ENCODE results near the gene SLIT3. TPM values are rescaled to one million over a fixed set of nuclear protein-coding genes. Genes with fewer than 3 reads are reported as not detected.

Gene SLIT3
- total RNA-seq, 1 donor from 2014 or later = 31.8 TPM

DNA sequence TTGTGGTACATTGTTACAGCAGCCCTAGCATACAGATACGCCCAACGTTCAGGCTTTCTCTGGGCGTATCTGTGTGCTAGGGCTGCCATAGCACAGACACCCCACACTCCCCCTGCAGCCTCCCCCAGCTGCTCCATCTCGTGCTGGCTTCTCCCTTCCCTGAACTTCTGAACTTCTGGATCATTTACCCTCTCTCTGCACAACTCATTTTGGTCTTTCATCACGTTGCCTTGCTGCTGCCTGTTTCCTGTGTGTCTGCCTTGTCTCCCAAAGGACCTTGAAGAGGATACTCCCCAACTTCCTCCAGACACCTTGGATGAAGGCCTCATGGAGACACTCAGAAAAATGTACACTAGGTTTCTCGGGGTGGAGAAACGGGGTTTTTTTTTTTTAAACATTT, 37.3 kb downstream of the SLIT3 start:
- no peak overlapping the region for H3K4me3 Mint-ChIP-seq (ENCODE audit: unreplicated experiment)
- peaks cover 14% of the 10 kb centered on the region for H3K4me1 Mint-ChIP-seq (ENCODE audit: unreplicated experiment)
- no peak for DNase-seq (ENCODE audit: extremely low spot score, unreplicated experiment)
- TF ChIP-seq, protein P1, sequence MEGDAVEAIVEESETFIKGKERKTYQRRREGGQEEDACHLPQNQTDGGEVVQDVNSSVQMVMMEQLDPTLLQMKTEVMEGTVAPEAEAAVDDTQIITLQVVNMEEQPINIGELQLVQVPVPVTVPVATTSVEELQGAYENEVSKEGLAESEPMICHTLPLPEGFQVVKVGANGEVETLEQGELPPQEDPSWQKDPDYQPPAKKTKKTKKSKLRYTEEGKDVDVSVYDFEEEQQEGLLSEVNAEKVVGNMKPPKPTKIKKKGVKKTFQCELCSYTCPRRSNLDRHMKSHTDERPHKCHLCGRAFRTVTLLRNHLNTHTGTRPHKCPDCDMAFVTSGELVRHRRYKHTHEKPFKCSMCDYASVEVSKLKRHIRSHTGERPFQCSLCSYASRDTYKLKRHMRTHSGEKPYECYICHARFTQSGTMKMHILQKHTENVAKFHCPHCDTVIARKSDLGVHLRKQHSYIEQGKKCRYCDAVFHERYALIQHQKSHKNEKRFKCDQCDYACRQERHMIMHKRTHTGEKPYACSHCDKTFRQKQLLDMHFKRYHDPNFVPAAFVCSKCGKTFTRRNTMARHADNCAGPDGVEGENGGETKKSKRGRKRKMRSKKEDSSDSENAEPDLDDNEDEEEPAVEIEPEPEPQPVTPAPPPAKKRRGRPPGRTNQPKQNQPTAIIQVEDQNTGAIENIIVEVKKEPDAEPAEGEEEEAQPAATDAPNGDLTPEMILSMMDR (IDR thresholded peaks at IDR 0.05) = no peak
- H3K9me3 Mint-ChIP-seq (ENCODE audit: unreplicated experiment) = no peaks in the 10 kb centered on the region
- H3K27me3 Mint-ChIP-seq (ENCODE audit: unreplicated experiment) = no peaks in the 10 kb centered on the region
- no peaks in the 10 kb centered on the region for H3K36me3 Mint-ChIP-seq (ENCODE audit: unreplicated experiment)
- no peak overlapping the region for H3K27ac Mint-ChIP-seq (ENCODE audit: unreplicated experiment)

DNA sequence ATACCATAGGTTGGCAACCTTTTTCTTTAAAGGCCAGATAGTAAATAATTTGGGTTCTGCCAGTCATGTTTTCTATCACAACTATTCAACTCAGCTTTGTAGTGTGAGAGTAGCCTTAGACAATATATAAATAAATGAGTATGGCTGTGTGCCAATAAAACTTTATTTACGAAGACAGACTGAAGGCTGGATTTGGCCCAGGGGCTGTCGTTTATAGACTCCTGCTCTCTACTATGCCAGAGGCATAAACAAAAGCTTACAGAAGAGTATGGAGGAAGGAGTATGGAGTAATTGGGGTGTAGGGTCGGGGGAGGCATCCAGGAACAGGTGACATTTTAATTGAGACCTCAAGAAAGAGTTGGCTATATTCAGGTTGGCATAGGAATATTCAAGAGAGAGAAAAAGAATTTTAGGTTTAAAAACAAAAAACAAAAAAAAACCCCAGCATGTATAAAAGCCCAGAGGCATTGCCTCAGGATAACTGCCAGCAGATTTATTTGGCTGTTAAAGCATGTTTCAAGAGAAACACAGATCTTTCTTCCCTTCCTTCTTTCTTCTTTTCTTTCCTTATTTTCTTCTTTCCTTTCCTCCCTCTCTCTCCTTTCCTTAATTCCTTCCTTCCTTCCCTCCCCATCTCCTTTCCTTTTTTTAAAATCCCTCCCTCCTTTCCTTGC, 39.9 kb downstream of the SLIT3 start:
- H3K36me3 Mint-ChIP-seq (ENCODE audit: unreplicated experiment) = no peaks in the 10 kb centered on the region
- peaks cover 15% of the 10 kb centered on the region for H3K4me1 Mint-ChIP-seq (ENCODE audit: unreplicated experiment)
- no peak overlapping the region for H3K27ac Mint-ChIP-seq (ENCODE audit: unreplicated experiment)
- no peak overlapping the region for H3K4me3 Mint-ChIP-seq (ENCODE audit: unreplicated experiment)
- H3K9me3 Mint-ChIP-seq (ENCODE audit: unreplicated experiment) = no peaks in the 10 kb centered on the region
- TF ChIP-seq, protein P1 (IDR thresholded peaks at IDR 0.05) = no peak
- DNase-seq (ENCODE audit: extremely low spot score, unreplicated experiment) = no peak
- H3K27me3 Mint-ChIP-seq (ENCODE audit: unreplicated experiment) = no peaks in the 10 kb centered on the region

DNA sequence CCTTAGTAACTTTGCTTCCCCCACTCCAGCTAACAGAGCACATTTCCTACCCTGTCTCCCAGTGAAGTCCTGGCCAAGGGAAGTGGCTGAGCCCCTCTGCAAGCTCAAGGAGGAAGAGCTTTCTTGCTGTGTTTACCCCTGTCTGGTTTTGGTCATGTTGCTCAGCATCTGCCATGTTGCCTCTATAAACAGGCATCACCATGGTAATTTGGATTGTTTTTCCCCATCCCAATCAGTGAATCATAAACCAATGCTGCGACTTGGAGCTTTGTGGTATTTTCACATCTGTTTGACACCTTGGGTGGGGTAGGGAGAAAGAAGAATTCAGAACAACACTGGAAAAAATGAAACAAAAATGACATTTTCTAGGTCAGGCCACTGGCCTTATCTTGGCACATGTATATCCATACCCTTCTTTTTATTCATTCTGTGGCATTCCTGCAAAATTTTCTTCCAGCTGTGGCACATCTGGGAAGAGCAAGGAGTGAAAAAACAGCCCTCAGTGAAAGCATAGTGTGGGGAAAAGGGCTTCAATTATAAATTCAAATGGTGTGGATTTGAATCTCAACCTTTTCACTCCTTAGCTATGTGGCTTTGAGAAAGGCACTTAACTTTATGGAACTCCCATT, 42.5 kb downstream of the SLIT3 start:
- no peak for DNase-seq (ENCODE audit: extremely low spot score, unreplicated experiment)
- Mint-ChIP-seq H3K4me1 (ENCODE audit: unreplicated experiment) (peaks cover 15% of the 10 kb centered on the region), H3K9me3 (ENCODE audit: unreplicated experiment) (no peaks in the 10 kb centered on the region), H3K27ac (ENCODE audit: unreplicated experiment) (peak overlapping the region; percentile 81), H3K27me3 (ENCODE audit: unreplicated experiment) (no peaks in the 10 kb centered on the region), H3K36me3 (ENCODE audit: unreplicated experiment) (no peaks in the 10 kb centered on the region), H3K4me3 (ENCODE audit: unreplicated experiment) (no peak overlapping the region)
- TF ChIP-seq, protein P1 (IDR thresholded peaks at IDR 0.05) = no peak

DNA sequence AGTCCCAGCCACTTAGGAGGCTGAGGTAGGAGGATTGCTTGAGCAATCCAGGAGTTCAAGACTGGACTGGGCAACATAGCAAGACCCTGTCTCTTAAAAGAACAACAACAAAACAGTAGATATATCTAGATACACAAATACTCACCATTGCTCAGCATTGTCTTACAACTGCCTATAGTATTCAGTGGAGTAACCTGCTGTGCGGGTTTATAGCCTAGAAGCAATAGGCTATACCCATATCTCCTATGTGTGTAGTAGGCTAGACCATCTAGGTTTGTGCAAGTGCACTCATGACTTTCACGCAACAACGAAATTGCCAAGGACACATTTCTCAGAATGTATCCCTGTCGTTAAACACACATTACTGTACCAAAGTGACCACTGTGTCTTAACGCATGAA, 44.7 kb downstream of the SLIT3 start:
- DNase-seq (ENCODE audit: extremely low spot score, unreplicated experiment) = no peak

DNA sequence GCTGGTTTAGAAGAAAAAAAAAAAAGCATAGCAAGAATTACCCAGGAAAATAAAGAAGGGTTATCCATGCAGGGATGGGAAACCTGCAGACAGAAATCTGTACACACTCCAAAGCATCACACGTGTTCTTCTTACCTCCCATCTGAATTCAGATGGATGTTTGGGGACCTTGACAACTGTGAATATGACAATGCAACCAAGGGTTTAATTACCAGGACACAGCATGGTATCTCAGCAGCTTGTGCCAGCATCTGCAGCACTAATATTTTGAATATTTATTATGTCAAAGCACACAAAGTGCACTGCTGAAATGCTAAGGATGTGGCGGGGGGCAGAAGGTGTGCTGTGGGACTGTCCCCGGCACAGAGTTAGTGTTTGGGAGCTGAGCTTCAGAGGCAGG, 47.9 kb downstream of the SLIT3 start:
- no peaks in the 10 kb centered on the region for H3K27me3 Mint-ChIP-seq (ENCODE audit: unreplicated experiment)
- H3K27ac Mint-ChIP-seq (ENCODE audit: unreplicated experiment) = no peak overlapping the region
- no peak for DNase-seq (ENCODE audit: extremely low spot score, unreplicated experiment)
- H3K9me3 Mint-ChIP-seq (ENCODE audit: unreplicated experiment) = no peaks in the 10 kb centered on the region
- H3K4me3 Mint-ChIP-seq (ENCODE audit: unreplicated experiment) = no peak overlapping the region
- peaks cover 4% of the 10 kb centered on the region for H3K36me3 Mint-ChIP-seq (ENCODE audit: unreplicated experiment)
- TF ChIP-seq, protein P1 (IDR thresholded peaks at IDR 0.05) = no peak
- H3K4me1 Mint-ChIP-seq (ENCODE audit: unreplicated experiment) = peaks cover 12% of the 10 kb centered on the region

More for the DNA sequence above, 44.7 kb downstream of the SLIT3 start:
- H3K27me3 Mint-ChIP-seq (ENCODE audit: unreplicated experiment) = no peaks in the 10 kb centered on the region
- TF ChIP-seq, protein P1 (IDR thresholded peaks at IDR 0.05) = no peak
- H3K36me3 Mint-ChIP-seq (ENCODE audit: unreplicated experiment) = no peaks in the 10 kb centered on the region
- H3K4me3 Mint-ChIP-seq (ENCODE audit: unreplicated experiment) = no peak overlapping the region
- no peak overlapping the region for H3K27ac Mint-ChIP-seq (ENCODE audit: unreplicated experiment)
- no peaks in the 10 kb centered on the region for H3K9me3 Mint-ChIP-seq (ENCODE audit: unreplicated experiment)
- peaks cover 15% of the 10 kb centered on the region for H3K4me1 Mint-ChIP-seq (ENCODE audit: unreplicated experiment)
